RKO (cell line): ENCODE results near the gene OR4C46.
"Not testable (repeated sequence)": the region's sequence is repeated elsewhere in the genome, so short reads cannot be mapped to it uniquely, and the experiment has no call there.

Experiments used
- DNase-seq: peaks from one replicate; pipeline ENCODE4 v3.0.0-alpha.2; 2016; ENCODE audit warnings: low spot score

The OR4C46 gene

GRCh38 chr11:54603898-54604297, at the start of gene OR4C46:
OR4C46 (minus strand) TSS chr11:54603998; CDS start chr11:54603998, 0 bp downstream.
- DNase-seq = no peak

GRCh38 chr11:54645606-54646005, 41.8 kb upstream of the OR4C46 start:
- DNase-seq = not testable (repeated sequence)

GRCh38 chr11:54561439-54561838, 42.4 kb downstream of the OR4C46 start:
- not testable (repeated sequence) for DNase-seq

- DNase-seq = no peak
Observed at GRCh38 chr11:54558919-54559318, 44.9 kb downstream of the OR4C46 start.

- no peak for DNase-seq
Observed at GRCh38 chr11:54558407-54558806, 45.4 kb downstream of the OR4C46 start.
